Stimulated activated CD4-positive, alpha-beta T cell treated with anti-CD3 and anti-CD28 coated beads, Interleukin-2, amount 100 ng/mL, for 24 hours (primary cell): Measurements from ENCODE around the gene CD59.
"Not testable (repeated sequence)": the region's sequence is repeated elsewhere in the genome, so short reads cannot be mapped to it uniquely, and the experiment has no call there.

ENCODE experiments used
- DNase-seq, 2 donors: peaks; one replicate each; pipeline ENCODE4 v3.0.0-alpha.2; 2020

CD59 gene

GRCh38 chr11:33664827-33665226 lies 71.4 kb downstream of the CD59 start:
- no peak for DNase-seq

GRCh38 chr11:33664166-33664565 lies 72.1 kb downstream of the CD59 start:
- DNase-seq: no peak

GRCh38 chr11:33663121-33663520 lies 73.1 kb downstream of the CD59 start:
- no peak for DNase-seq

GRCh38 chr11:33661526-33661925 lies 74.7 kb downstream of the CD59 start:
- DNase-seq: not testable (repeated sequence)

GRCh38 chr11:33660962-33661361 lies 75.3 kb downstream of the CD59 start:
- no peak for DNase-seq

GRCh38 chr11:33659370-33660139 lies 76.7 kb downstream of the CD59 start:
- DNase-seq: no peak

GRCh38 chr11:33658195-33658900 lies 77.9 kb downstream of the CD59 start:
- no peak for DNase-seq

GRCh38 chr11:33657757-33658156 lies 78.5 kb downstream of the CD59 start:
- DNase-seq: no peak

GRCh38 chr11:33656768-33657167 lies 79.5 kb downstream of the CD59 start:
- no peak for DNase-seq

GRCh38 chr11:33655842-33656600 lies 80.2 kb downstream of the CD59 start:
- no peak for DNase-seq

GRCh38 chr11:33654594-33654993 lies 81.6 kb downstream of the CD59 start:
- DNase-seq: no peak
